Keratinocyte (primary cell): ENCODE data around the gene FAM162A. TPM values are rescaled to one million over a fixed set of nuclear protein-coding genes. Genes with fewer than 3 reads are reported as not detected.
A peak's percentile ranks its signal among the peaks of the same experiment; 100 is the strongest.

Experiments used
- DNase-seq: peaks from one replicate; pipeline ENCODE4 v3.0.0-alpha.2; 2011; ENCODE audit warnings: low read depth, missing footprints, low spot score
- FAIRE-seq: peaks from 2 replicates; lab custom pipeline; 2011; peaks lifted over from hg19 to GRCh38; lab: Jason Lieb, UNC
- H2AFZ ChIP-seq: 2 replicates; pipeline ENCODE4 v1.6.0; 2012; ENCODE audit warnings: low read length, control low read depth, inconsistent platforms; ENCODE audit not compliant: control insufficient read depth
- H3K27ac ChIP-seq: 2 replicates; pipeline ENCODE4 v1.5.1; 2011; ENCODE audit warnings: low read length; ENCODE audit not compliant: control insufficient read depth, insufficient read depth
- H3K27me3 ChIP-seq: 3 replicates; pipeline ENCODE4 v1.6.0; 2011; ENCODE audit warnings: low read length; ENCODE audit not compliant: control insufficient read depth, insufficient read depth; ENCODE audit errors: extremely low read depth
- H3K36me3 ChIP-seq, 2 experiments: 2 replicates in 1 of 2; 3 replicates in 1 of 2; pipeline ENCODE4 v1.5.1; 2011; ENCODE audit warnings: low read length in 2 of 2, mild to moderate bottlenecking in 1 of 2; ENCODE audit not compliant: control insufficient read depth in 2 of 2, insufficient read depth in 2 of 2; ENCODE audit errors: extremely low read depth in 1 of 2
- H3K4me1 ChIP-seq: 3 replicates; pipeline ENCODE4 v1.5.1; 2011; ENCODE audit warnings: low read length; ENCODE audit not compliant: control insufficient read depth, insufficient read depth; ENCODE audit errors: extremely low read depth
- H3K4me2 ChIP-seq: 3 replicates; pipeline ENCODE4 v1.6.0; 2011; ENCODE audit warnings: low read depth, low read length; ENCODE audit not compliant: control insufficient read depth, insufficient read depth; ENCODE audit errors: extremely low read depth
- H3K4me3 ChIP-seq, 3 experiments: fragments of 200-600 bp in 1 of 3; sonication (generic) in 1 of 3; 2 replicates in 2 of 3; 3 replicates in 1 of 3; pipeline ENCODE4 v1.5.1; 2011 to 2016; ENCODE audit warnings: low read length in 3 of 3, mild to moderate bottlenecking in 3 of 3, control low read depth in 2 of 3, inconsistent platforms in 1 of 3, low read depth in 1 of 3, mixed read lengths in 1 of 3, mixed run types in 1 of 3, moderate library complexity in 1 of 3; ENCODE audit not compliant: control insufficient read depth in 2 of 3, insufficient read depth in 2 of 3; ENCODE audit errors: extremely low read depth in 1 of 3
- H3K79me2 ChIP-seq: 2 replicates; pipeline ENCODE4 v1.6.0; 2012; ENCODE audit warnings: low read length; ENCODE audit not compliant: control insufficient read depth, insufficient read depth
- H3K9ac ChIP-seq: 3 replicates; pipeline ENCODE4 v1.6.0; 2011; ENCODE audit warnings: low read length; ENCODE audit not compliant: control insufficient read depth, insufficient read depth; ENCODE audit errors: extremely low read depth
- H3K9me1 ChIP-seq: 3 replicates; pipeline ENCODE4 v1.6.0; 2011; ENCODE audit warnings: low read length; ENCODE audit not compliant: control insufficient read depth, insufficient read depth; ENCODE audit errors: extremely low read depth
- H3K9me3 ChIP-seq: 2 replicates; pipeline ENCODE4 v1.5.1; 2012; ENCODE audit warnings: low read depth, low read length; ENCODE audit not compliant: control insufficient read depth
- H4K20me1 ChIP-seq: 3 replicates; pipeline ENCODE4 v1.6.0; 2011; ENCODE audit warnings: low read length; ENCODE audit not compliant: control insufficient read depth, insufficient read depth; ENCODE audit errors: extremely low read depth
- CTCF ChIP-seq, 3 experiments: IDR thresholded peaks in 1 of 3; conservative IDR thresholded peaks in 1 of 3; optimal IDR thresholded peaks in 1 of 3; 2 replicates in 2 of 3; 3 replicates in 1 of 3; pipeline versions ENCODE3 to v1.5.1; 2011; ENCODE audit warnings: low read length in 3 of 3, mild to moderate bottlenecking in 3 of 3, moderate library complexity in 2 of 3, control low read depth in 1 of 3, inconsistent platforms in 1 of 3; ENCODE audit not compliant: insufficient read depth in 2 of 3; ENCODE audit errors: extremely low read depth in 1 of 3
- EZH2 ChIP-seq: IDR thresholded peaks from one replicate; pipeline ENCODE4 v1.6.1; 2012; ENCODE audit warnings: inconsistent platforms, mild to moderate bottlenecking, low read length, moderate library complexity
- dilution Hi-C: fragments of 300-500 bp; cut with MboI; formaldehyde crosslinking; loops from one replicate; pipeline ENCODE4 v1.7.0; 2020; ENCODE audit warnings: low sequenced_read_pairs; ENCODE audit not compliant: extremely low pct_ligation_motif_present
- polyA plus RNA-seq, 5 experiments: library from polyadenylated mRNA; depleted of rRNA in 3 of 5; stranded (reverse) in 3 of 5; stranded (forward) in 1 of 5; unstranded in 1 of 5; fragments of >200 nt; gene quantifications; 1 replicate in 1 of 5; 2 replicates in 3 of 5; 3 replicates in 1 of 5; pipeline versions ENCODE4 v1.2.1 to v1.2.3, GENCODE V29; 2011 to 2012; ENCODE audit warnings: missing spikeins in 2 of 5, low read depth in 1 of 5, low replicate concordance in 1 of 5

Gene FAM162A
- polyA plus RNA-seq, 1 donor (not counting 4 experiments of a cell fraction or from before 2014, with no cell fraction given): 124 TPM

- Histone ChIP-seq H3K9me1 (no peaks in the 10 kb centered on the region), H3K79me2 (no peaks in the 10 kb centered on the region), H3K4me2 (no peak overlapping the region), H3K27me3 (no peaks in the 10 kb centered on the region), H3K36me3 (peaks cover 15 to 32% of the 10 kb centered on the region in 2 experiments), H4K20me1 (peaks cover 3% of the 10 kb centered on the region), H3K4me1 (no peaks in the 10 kb centered on the region), H3K9ac (no peak overlapping the region), H3K27ac (no peak overlapping the region), H3K9me3 (no peaks in the 10 kb centered on the region), H2AFZ (no peak overlapping the region), H3K4me3 (no peak overlapping the region)
- dilution Hi-C loops: no loop called here
- FAIRE-seq: no peak
- TF ChIP-seq CTCF (optimal IDR thresholded peaks at IDR 0.05 in 1 of 3, IDR thresholded peaks at IDR 0.05 in 1 of 3, conservative IDR thresholded peaks at IDR 0.05 in 1 of 3; ENCODE audit: extremely low read depth in 1 of 3, insufficient read depth in 2 of 3, low read length in 3 of 3) (no peak), EZH2 (no peak)
- no peak for DNase-seq
Measured at GRCh38 chr3:122457706-122458105, 73.7 kb downstream of the FAM162A start.

- Histone ChIP-seq H3K9me1 (no peaks in the 10 kb centered on the region), H3K9me3 (no peaks in the 10 kb centered on the region), H3K9ac (no peak overlapping the region), H3K4me1 (no peaks in the 10 kb centered on the region), H3K27ac (no peak overlapping the region), H3K4me3 (no peak overlapping the region), H3K36me3 (peaks cover 14 to 28% of the 10 kb centered on the region in 2 experiments), H2AFZ (no peak overlapping the region), H3K27me3 (no peaks in the 10 kb centered on the region), H4K20me1 (peaks cover 3% of the 10 kb centered on the region), H3K79me2 (no peaks in the 10 kb centered on the region), H3K4me2 (no peak overlapping the region)
- FAIRE-seq (no peak), DNase-seq (no peak)
- dilution Hi-C loops: no loop called here
- TF ChIP-seq EZH2: no peak
- TF ChIP-seq CTCF (optimal IDR thresholded peaks at IDR 0.05 in 1 of 3, IDR thresholded peaks at IDR 0.05 in 1 of 3, conservative IDR thresholded peaks at IDR 0.05 in 1 of 3; ENCODE audit: extremely low read depth in 1 of 3, insufficient read depth in 2 of 3, low read length in 3 of 3): peak in 1 of 3 experiments; percentile 22
Measured at GRCh38 chr3:122458992-122459391, 75.0 kb downstream of the FAM162A start.
